K562 (cell line): ENCODE measurements around the gene LPCAT2. TPM values are rescaled to one million over a fixed set of nuclear protein-coding genes. Genes with fewer than 3 reads are reported as not detected.

Experiments used
- CC2D1A ChIP-seq: fragments of 450-650 bp; IDR thresholded peaks from 2 replicates; pipeline ENCODE4 v1.6.1; 2017; ENCODE audit warnings: mild to moderate bottlenecking
- CTCF ChIP-seq, 3 experiments: IDR thresholded peaks in 2 of 3; conservative IDR thresholded peaks in 1 of 3; 2 replicates each; pipeline ENCODE4 v1.5.1; 2011 to 2012; ENCODE audit warnings: low read length in 3 of 3, mild to moderate bottlenecking in 3 of 3, control low read depth in 2 of 3, improper control_type of control experiment in 1 of 3, inconsistent platforms in 1 of 3, low read depth in 1 of 3, mixed read lengths in 1 of 3, moderate library complexity in 1 of 3; ENCODE audit not compliant: insufficient read depth in 2 of 3
- DACH1 ChIP-seq: fragments of 450-650 bp; IDR thresholded peaks from 2 replicates; pipeline ENCODE4 v1.6.1; 2018; ENCODE audit not compliant: partially characterized antibody
- SETDB1 ChIP-seq: IDR thresholded peaks from one replicate; pipeline ENCODE4 v1.6.1; 2012; ENCODE audit warnings: low read length, control low read depth, inconsistent platforms
- ZKSCAN1 ChIP-seq: fragments of 150-350 bp; IDR thresholded peaks from 2 replicates; pipeline ENCODE4 v1.6.1; 2016; ENCODE audit warnings: low read depth, low read length
- polyA plus RNA-seq, 8 experiments: library from polyadenylated mRNA; depleted of rRNA in 4 of 8; stranded (reverse) in 5 of 8; unstranded in 3 of 8; fragments of >200 nt; fragmentation: Nextera tagmentation in 2 of 8; fragmentation: Illumina TruSeq in 1 of 8; extraction: Ambion mirVana in 2 of 8; extraction: Trizol in 1 of 8; gene quantifications; 2 replicates each; pipeline versions ENCODE4 v1.2.1 to v1.2.3, GENCODE V29; 2011 to 2014; ENCODE audit warnings: inconsistent platforms in 1 of 8, missing spikeins in 1 of 8
- total RNA-seq, 7 experiments: library from RNA; depleted of rRNA in 6 of 7; stranded (reverse); fragments of >200 nt in 6 of 7; fragmentation: Illumina TruSeq in 2 of 7; extraction: Trizol in 2 of 7; gene quantifications; 2 replicates each; pipeline versions ENCODE4 v1.2.1 to v1.2.3, GENCODE V29; 2011 to 2021; ENCODE audit warnings: low replicate concordance in 1 of 7
- TF ChIP-seq, protein P1 (sequence below), 2 experiments: fragments of 450-650 bp; formaldehyde crosslinking in 1 of 2; IDR thresholded peaks; 2 replicates each; pipeline versions ENCODE4 v1.4.0 to v1.6.1; 2014 to 2020; ENCODE audit warnings: mild to moderate bottlenecking in 2 of 2, borderline replicate concordance in 1 of 2, low read depth in 1 of 2
- TF ChIP-seq, protein P2 (sequence below): IDR thresholded peaks from 2 replicates; pipeline ENCODE4 v1.6.1; 2011; ENCODE audit warnings: borderline replicate concordance, low read depth, mild to moderate bottlenecking, moderate library complexity, low read length; ENCODE audit not compliant: insufficient read depth, poor library complexity, severe bottlenecking
- TF ChIP-seq, protein P3 (sequence below): IDR thresholded peaks from 2 replicates; pipeline ENCODE4 v1.6.1; 2012; ENCODE audit warnings: low read depth, low read length, improper control_type of control experiment, borderline replicate concordance

The LPCAT2 gene
- total and polyA plus RNA-seq, 9 of the 15 experiments (the other 6 are each of a cell fraction or from before 2014, with no cell fraction given), result 2.9 to 15.0 (median 7.3) TPM

GRCh38 chr16:55465077-55465896 is 43.6 kb upstream of the LPCAT2 start (continued):
- TF ChIP-seq, protein P1, sequence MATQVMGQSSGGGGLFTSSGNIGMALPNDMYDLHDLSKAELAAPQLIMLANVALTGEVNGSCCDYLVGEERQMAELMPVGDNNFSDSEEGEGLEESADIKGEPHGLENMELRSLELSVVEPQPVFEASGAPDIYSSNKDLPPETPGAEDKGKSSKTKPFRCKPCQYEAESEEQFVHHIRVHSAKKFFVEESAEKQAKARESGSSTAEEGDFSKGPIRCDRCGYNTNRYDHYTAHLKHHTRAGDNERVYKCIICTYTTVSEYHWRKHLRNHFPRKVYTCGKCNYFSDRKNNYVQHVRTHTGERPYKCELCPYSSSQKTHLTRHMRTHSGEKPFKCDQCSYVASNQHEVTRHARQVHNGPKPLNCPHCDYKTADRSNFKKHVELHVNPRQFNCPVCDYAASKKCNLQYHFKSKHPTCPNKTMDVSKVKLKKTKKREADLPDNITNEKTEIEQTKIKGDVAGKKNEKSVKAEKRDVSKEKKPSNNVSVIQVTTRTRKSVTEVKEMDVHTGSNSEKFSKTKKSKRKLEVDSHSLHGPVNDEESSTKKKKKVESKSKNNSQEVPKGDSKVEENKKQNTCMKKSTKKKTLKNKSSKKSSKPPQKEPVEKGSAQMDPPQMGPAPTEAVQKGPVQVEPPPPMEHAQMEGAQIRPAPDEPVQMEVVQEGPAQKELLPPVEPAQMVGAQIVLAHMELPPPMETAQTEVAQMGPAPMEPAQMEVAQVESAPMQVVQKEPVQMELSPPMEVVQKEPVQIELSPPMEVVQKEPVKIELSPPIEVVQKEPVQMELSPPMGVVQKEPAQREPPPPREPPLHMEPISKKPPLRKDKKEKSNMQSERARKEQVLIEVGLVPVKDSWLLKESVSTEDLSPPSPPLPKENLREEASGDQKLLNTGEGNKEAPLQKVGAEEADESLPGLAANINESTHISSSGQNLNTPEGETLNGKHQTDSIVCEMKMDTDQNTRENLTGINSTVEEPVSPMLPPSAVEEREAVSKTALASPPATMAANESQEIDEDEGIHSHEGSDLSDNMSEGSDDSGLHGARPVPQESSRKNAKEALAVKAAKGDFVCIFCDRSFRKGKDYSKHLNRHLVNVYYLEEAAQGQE (IDR thresholded peaks at IDR 0.05; ENCODE audit: borderline replicate concordance), result peak; percentile 95
- TF ChIP-seq, protein P1 (CRISPR knock-in tag; IDR thresholded peaks at IDR 0.05; ENCODE audit: low read depth), result no peak
- peak; percentile 88 for TF ChIP-seq CC2D1A
- TF ChIP-seq, protein P2, sequence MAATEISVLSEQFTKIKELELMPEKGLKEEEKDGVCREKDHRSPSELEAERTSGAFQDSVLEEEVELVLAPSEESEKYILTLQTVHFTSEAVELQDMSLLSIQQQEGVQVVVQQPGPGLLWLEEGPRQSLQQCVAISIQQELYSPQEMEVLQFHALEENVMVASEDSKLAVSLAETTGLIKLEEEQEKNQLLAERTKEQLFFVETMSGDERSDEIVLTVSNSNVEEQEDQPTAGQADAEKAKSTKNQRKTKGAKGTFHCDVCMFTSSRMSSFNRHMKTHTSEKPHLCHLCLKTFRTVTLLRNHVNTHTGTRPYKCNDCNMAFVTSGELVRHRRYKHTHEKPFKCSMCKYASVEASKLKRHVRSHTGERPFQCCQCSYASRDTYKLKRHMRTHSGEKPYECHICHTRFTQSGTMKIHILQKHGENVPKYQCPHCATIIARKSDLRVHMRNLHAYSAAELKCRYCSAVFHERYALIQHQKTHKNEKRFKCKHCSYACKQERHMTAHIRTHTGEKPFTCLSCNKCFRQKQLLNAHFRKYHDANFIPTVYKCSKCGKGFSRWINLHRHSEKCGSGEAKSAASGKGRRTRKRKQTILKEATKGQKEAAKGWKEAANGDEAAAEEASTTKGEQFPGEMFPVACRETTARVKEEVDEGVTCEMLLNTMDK, result peak; percentile 34
- 0 out of 2 replicates have a peak, but pooled peaks have one; percentile 11 for TF ChIP-seq ZKSCAN1
- peak; percentile 7 for TF ChIP-seq DACH1
- peak; percentile 100 for TF ChIP-seq CTCF (IDR thresholded peaks at IDR 0.05 in 2 of 3, conservative IDR thresholded peaks at IDR 0.05 in 1 of 3; ENCODE audit: insufficient read depth in 2 of 3, low read depth in 1 of 3, low read length in 3 of 3)
- no peak for TF ChIP-seq SETDB1
- TF ChIP-seq, protein P3, sequence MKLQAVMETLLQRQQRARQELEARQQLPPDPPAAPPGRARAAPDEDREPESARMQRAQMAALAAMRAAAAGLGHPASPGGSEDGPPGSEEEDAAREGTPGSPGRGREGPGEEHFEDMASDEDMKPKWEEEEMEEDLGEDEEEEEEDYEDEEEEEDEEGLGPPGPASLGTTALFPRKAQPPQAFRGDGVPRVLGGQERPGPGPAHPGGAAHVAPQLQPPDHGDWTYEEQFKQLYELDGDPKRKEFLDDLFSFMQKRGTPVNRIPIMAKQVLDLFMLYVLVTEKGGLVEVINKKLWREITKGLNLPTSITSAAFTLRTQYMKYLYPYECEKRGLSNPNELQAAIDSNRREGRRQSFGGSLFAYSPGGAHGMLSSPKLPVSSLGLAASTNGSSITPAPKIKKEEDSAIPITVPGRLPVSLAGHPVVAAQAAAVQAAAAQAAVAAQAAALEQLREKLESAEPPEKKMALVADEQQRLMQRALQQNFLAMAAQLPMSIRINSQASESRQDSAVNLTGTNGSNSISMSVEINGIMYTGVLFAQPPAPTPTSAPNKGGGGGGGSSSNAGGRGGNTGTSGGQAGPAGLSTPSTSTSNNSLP, result no peak
